Measurements from ENCODE around the gene GREB1.

The GREB1 gene

DNA sequence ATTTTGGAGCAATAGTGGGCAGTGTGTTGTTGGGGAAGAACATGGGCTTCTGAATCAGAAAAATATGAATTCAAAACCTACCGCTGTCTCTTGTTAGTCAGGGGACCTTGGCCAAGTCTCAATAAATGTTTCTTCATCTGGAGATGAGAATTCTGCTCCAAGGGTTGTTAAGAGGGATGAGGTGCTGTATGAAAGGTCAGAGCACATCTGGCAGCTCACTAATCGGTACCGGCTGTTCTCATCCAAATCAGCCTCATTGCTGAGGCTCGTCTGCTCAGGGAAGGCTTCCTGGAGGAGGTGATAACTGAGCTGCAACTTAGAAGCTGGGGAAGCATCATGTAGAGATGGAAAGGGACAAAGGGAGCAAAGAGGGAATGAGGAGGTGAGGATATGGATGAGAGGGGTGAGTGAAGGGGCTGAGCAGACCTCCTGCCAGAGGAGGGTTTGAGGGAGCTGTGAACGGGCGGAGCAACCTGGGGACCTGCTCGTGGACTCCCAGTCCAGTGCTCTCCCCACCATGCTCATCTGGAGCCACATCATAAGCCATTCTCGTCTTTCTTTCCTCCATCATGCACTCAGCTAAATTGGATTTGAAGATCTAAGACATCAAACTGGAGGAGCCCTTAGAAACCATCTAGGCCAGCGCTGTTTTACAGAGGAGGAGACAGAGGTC lies 47.4 kb downstream of the GREB1 start:
- DNase-seq, result no peak

DNA sequence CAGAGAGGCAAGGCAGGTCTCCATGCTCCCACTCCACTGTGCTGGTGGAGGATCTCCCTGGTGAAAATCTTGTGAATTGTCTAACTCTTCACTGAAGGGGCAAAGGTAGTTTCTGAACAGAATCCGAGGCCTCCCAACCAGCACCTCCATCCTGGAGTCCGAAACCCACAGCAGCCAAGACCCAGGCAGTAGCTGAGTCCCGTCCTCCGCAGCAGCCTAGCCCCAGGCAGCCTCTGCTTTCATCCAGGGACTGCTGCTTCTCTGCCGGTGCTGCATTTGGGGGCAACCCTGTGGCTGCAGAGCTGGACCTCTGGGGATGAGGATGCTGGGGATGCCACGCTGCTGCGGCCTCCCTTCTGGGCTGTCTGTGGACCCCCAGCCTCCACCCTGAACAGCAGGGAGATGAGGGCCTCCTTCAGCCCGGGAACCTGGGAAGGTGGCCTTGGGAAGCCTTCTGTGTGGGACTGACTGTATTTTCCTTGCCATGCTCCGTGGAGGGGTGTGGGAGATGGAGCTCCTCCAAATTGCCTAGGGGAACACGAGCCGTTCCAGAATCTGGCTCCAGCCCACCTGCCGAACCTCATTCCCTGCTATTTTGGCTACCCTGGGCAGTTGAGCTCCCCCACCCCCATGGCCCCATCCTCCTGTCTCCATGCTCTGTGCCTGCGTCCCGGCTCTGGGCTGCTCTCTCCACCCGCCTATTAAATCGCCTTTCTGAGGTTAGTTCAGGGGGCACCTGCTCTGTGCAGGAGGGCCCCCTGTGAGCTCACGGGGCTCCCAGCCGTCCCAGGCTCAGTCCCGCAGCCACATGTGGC lies 48.2 kb downstream of the GREB1 start:
- no peak for DNase-seq

DNA sequence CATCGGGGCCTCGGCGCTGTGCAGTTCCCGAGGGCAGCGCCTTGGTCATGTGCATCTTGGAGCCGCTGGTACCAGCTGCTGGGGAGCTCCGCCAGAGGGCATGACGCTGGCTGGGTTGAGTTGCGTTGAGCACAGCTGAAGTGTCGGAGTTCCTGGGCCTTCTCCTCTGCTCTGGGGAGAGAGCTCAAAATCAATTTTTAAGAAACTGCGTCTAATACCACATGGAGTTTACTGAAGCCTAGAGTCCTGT lies 48.7 kb downstream of the GREB1 start:
- no peak for DNase-seq

DNA sequence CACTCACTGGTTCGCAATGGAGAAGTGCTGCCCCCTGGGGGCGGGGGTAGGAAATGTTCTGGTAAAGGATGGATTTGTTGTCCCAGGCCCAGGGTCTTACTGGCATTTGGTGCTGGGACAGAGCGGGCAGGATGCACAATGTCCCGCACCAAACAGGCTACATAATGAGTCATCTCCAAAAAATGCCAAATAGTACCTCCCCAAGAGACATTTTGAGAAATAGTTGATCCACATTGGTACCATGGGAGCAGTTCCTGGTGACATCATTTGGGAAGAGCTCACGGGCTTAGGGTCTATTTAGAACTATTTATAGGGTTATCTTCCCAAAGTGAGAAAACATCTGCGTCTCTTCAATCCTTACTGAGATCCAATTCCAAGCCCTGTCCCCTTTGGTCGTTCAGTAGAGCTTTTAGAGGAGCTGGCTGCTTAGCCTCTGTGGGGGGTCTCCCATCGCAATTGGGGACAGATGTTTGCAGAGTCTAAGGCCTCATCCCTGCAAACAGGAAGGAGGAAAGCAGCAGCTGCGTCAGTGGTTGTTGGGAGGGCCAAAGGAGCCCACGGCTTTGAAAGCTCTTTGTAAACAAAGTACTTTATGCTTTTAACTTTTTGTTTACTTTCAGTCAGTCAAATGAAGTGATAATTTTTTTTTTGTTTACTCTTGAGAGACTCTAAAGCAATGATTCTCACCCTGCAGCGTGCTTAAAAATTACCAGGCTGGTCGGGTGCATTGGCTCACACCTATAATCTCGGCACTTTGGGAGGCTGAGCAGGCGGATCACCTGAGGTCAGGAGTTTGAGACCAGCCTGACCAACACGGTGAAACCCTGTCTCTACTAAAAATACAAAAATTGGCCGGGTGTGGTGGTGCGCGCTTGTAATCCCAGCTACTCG lies 49.3 kb downstream of the GREB1 start:
- peak; percentile 45 to 82 for DNase-seq

DNA sequence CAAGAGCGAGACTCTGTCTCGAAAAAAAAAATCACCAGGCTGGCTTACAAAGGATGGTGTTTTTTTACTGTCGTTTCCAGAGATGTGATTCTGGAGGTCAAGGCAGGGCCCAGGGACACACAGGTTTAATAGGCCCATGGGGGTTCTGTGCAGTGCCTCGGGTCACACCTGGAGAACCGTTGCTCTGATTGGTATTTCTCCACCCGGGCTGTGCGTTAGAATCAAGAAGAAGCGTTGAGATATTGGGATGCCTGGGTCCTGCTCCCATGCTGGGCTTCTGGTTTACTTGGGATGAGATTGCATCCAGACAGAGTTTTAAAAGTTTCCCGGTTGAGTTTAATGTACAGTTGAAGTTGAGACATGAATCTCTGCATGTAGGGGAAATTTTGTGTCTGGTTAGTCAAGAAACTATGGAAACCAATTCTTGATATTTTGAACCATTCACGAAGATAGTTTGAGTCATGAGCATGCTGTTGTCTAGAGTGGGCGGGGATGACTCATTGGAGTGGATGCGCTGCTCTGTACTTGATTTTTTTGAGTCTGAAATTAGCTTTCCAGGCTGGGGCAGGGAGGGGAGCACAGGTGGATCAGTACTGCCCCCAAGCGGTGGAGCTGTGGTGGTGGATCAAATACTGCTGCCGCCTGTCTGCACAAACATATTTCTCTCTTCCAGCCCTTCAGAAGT lies 50.1 kb downstream of the GREB1 start:
- peak; percentile 63 to 69 for DNase-seq

DNA sequence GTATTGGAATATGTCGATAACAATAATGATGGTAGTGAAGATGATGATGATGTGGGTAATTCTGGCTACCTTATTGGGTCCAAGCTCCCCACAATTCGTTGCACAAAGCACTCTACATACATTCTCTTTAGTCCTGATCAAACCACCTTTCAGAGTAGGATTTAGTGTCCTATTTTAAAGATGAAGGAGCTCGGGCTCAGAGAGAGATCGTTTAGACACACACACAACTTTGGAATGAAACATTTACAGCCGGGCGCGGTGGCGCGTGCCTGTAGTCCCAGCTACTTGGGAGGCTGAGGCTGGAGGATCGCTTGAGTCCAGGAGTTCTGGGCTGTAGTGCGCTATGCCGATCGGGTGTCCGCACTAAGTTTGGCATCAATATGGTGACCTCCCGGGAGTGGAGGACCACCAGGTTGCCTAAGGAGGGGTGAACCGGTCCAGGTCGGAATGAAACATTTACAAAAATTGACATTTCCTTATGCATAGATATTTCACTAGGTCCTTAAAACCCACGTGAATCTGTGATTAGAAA lies 50.7 kb downstream of the GREB1 start:
- DNase-seq, result no peak

DNA sequence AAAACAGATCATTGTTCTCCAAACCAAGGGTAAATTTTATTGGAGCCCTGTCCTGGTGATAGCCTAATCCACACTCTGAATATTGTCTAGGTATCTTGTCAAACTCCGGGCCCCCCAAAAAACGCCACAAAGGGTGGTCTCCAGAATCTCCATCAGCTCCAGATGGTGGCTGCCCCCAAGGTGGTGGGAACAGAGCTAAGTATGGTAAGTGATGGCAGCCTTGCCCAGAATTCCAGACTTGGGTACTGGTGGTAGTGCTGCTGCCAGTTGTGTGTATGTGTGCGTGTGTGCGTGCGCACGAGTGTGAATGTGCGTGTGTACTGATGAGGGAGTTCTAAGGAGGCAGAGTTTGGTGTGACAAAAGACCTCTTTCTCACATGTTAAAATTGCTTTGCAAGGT lies 51.2 kb downstream of the GREB1 start:
- no peak for DNase-seq

DNA sequence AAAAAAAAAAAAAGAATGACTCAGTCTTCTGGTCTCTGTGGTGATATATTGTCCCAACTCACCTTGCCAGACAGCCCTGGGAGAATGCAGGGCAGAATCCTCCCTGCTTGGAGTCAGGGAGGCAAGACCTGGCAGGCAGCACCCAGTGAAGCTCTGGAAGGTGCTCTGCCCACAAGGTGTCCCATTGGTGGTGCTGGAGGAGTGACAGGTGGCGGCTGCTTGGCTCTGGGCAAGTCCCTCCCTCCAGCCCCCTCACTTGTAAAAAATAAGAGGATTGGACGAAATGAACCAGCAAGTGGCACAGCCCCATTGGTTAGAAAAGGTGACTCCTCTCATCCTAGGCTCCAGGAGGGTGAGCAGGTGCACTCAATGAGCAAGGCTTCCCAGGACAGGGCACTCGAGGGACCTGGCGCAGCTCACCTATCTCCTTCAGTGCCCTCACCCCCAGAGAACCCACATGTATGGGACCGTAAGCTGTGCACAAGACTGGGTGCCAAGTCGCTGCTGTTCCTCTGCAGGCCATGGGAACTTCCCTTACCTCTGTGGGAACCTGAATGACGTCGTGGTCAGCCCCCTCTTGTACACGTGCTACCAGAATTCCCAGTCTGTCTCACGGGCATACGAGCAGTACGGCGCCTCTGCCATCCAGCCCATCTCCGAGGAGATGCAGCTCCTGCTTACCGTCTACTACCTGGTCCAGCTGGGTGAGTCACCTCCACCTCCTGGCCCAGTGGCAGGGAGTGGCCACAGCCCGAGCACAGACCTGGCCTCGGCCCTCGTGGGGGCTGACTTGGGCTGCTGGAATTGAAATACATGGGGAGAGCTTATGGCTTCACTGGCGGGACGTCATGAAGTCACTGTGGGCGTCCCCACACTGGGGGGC lies 54.6 kb downstream of the GREB1 start:
- DNase-seq, result no peak

DNA sequence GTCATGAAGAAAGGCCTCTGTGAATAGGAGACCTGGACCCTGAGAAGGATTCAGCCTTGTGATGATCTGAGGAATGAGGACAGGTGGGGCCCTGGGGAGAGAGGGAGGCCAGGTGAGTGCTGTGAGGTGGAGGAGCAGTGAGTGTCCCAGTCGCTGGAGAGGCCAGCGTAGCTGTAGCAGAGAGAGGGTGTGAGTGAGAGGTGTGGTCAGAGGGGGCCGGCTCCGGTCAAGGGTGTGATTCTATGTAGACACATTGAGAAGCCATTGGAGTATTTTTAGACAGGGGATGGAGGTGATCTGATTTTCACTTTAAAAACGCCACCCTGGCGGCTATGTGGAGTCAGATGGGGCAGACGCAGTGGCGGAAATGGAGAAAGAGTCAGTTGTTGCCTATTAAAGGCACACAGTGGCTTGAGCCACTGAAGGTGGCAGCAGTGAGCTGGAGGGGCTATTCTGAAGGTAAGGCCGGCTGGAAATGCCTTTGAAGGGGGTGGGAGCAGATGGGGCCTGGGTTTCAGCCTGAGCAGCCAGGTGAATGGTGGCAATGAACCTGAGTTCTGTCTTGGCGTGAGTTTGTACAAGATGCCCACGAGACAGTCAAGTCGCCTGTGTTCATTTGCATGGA lies 55.6 kb downstream of the GREB1 start:
- no peak for DNase-seq

DNA sequence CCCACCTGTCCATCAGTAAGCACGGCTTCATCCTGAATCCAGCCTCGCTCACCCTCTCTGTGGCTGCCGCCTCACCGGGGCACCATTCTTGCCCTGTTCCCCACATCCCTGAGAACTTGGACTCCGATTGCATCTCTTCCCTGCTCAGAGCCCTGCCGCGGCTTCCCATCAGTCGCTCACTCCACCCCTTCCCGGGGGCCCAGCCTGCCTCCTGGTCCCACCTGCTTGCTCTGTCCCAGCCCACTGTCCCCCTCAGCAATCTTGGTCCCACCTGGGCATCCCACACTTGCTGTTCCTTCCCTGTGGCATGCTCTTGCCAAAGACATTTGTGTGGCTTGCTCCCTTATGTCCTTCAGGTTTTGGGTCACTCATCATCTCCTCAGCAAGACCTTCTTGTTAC lies 56.3 kb downstream of the GREB1 start:
- no peak for DNase-seq

DNA sequence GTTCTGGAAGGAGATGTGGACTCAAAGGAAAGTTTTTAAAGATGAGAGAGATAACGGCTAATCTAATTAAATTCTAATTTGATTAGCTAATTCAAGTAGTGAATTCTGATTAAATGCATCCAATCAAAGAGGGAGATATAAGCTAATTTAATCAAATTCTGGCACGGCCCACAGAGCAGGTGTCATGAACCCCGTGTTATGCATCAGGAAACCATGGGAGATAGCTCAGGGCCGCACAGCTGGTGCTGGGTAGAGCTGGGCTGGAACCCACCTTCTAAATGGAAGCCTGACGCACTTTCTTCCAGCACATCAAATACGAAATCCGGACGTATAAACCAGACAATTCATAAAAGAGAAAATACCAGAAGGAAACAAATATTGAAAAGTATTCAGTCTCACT lies 57.2 kb downstream of the GREB1 start:
- no peak for DNase-seq

DNA sequence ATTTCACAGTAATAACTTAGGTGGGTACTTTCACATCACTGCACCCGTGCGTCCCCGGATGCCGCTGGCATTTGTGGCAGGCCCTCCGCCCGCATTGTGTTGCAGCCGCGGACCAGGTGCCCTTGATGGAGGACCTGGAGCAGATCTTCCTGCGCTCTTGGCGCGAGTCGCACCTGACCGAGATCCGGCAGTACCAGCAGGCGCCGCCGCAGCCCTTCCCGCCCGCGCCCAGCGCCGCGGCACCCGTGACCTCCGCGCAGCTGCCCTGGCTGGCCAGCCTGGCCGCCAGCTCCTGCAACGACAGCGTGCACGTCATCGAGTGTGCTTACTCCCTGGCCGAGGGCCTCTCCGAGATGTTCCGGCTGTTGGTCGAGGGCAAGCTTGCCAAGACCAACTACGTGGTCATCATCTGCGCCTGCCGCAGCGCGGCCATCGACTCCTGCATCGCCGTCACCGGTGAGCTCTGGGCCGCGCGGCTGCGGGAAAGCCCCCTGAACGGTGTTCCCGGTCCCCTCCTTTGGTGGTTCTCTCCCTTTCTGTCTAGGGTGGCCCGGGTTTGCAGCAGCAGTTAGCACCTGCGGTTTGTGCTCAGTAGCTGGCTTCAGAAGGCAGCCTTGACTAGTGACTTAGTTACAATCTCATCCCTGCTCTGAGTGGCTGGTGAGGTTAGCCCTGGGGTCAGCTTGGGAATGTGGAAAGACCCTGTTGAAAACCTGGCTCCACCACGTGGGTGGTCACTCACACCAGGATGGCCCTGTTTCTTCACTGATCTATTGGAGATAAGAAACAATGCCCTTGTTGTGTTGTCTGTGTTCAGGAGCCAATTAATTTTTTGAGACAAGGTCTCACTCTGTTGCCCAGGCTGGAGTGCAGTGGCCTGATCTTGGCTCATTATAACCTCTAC lies 59.1 kb downstream of the GREB1 start:
- DNase-seq, result no peak

DNA sequence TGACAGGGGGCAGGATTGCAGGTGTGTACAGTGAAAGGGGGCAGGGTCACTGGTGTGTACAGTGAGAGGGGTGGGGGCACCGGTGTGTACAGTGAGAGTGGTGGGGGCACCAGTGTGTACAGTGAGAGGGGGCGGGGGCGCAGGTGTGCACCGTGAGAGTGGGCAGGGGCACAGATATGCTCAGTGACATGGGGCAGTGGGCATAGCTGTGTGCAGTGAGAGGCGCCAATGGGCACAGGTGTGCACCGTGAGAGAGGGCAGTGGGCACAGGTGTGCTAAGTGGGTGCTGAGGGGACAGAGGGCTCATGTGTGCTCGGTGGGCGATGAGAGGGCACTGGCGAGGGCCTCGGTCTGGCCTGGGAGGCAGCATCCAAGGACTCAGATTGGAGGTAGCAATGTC lies 63.0 kb downstream of the GREB1 start:
- no peak for DNase-seq

DNA sequence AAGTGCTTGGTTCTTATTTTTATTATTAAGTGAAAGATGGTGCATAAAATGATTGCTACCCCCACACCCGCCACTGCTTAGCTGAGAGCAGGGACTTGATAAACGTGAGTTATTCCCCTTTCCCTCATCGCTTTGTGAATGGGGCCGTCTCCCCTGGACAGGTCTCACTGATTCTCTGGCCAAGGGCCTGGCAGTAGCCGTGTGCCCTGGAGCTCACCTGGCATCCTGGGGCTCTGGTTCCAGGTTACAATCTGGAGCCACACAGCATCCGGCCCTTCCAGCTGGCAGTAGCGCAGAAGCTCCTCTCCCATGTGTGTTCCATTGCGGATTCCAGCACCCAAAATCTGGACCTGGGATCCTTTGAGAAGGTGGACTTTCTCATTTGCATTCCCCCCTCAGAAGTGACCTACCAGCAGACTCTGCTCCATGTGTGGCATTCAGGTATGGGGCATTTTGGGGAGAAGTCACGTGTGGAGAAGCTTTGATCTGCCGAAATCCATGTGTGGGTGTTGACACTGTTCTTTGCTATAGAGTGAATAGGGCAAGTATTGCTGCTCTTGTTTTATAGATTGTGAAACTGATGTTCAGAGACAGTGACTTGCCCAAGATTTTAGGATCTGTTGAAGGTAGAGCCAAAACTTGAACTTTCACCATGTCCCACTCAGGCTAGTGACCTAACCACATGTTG lies 63.8 kb downstream of the GREB1 start:
- DNase-seq, result no peak

DNA sequence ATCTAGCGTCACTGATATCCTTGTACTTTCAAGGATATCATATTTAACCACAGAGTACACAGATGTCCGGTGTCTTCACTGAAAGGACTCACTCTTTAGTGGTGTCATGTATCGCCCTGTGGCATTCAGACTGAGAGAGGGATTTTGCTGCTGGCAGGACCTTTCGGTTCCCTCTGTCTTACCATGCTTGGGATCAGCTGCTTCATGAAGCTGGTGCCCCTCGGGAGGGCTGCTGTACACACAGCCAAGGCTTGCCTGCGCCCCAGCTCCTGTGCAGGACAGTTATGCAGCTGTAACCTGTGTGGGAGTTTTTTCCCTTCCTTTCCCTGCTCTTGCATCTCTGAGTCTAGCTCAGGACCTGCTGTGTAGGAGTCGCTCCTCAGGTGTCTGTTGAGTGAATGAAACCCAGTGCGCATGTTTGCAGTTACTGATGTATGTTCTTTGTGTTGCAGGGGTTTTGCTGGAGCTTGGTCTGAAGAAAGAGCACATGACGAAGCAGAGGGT lies 64.4 kb downstream of the GREB1 start:
- DNase-seq, result peak; percentile 36 to 54

DNA sequence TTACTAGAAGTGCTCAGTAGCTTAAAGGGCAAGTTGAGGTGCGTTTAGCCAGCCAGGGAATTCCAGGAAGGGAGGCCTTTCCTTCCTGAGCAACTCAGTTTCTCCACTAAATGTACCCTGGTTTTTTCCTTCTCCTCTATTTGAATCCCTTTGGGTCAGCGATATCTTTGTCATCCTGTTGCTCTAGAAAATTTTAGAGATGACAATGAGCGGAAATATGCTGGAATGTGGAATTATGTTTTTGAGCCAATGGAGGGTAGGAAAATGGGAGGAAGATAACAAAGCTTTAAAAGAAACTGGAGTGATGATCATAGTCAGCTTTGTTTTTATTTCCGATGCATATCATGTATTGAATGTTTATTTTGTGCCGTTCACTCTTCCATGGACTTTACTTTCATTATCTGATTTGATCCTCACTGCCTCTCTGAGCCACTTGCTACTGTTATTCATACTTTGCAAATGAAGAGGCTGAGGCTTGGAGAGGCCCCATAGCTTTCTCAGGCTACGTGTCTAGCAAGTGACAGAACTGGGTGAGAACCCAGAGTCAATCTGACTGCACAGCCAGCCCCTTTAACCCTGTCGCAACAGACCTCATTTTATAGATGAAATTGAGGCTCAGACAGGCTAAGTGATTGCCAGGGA lies 68.8 kb downstream of the GREB1 start:
- no peak for DNase-seq

DNA sequence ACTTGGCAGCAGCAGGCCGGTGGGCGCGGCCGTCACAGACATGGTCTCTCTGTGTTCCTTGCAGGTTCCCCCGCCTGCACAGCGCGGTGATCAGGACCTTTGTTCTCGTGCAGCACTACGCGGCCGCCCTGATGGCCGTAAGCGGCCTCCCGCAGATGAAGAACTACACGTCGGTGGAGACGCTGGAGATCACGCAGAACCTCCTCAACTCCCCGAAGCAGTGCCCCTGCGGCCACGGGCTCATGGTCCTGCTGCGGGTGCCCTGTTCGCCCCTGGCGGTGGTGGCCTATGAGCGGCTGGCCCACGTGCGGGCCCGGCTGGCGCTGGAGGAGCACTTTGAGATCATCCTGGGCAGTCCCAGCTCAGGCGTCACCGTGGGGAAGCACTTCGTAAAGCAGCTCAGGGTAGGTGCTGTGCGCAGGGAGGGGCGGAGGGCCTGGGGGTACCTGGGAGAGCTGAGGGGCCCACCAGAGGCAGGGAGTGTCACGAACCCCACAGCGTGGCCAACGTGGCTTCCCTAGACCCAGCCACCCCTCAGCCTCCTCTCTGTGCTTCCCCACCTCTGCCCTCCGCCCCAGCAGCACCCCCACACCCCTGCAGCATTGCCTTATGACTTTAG lies 76.9 kb downstream of the GREB1 start:
- no peak for DNase-seq

DNA sequence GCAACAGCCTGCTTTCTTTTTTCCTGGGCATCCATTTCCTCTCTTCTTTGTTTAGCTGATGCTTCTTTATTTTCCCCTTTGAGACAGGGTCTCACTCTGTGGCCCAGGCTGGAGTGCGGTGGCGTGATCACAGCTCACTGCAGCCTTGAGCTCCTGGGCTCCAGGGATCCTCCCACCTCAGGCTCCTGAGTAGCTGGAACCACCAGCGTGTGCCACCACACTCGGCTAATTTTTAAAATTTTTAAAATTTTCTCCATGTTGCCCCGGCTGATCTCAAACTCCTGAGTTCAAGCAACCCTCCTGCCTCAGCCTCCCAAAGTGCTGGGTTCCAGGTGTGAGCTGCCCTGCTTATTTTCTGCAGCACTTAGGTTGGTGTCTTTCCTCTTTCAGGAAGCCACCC lies 77.4 kb downstream of the GREB1 start:
- no peak for DNase-seq
